SW 1271 (cell line): ENCODE measurements around the gene UGT2B28.
"Not testable (repeated sequence)": the region's sequence is repeated elsewhere in the genome, so short reads cannot be mapped to it uniquely, and the experiment has no call there.

Source experiments
- DNase-seq, 2 experiments: peaks; one replicate each; lab custom pipeline; 2025; lab: John Stamatoyannopoulos, UW

The UGT2B28 gene

GRCh38 chr4:69280081-69280480 lies at the start of gene UGT2B28:
Gene UGT2B28, plus strand, starts transcription at chr4:69280475. Its CDS starts 26 bp downstream, at chr4:69280501.
- DNase-seq = not testable (repeated sequence)

- no peak for DNase-seq
Observed at GRCh38 chr4:69239092-69239491, 41.2 kb upstream of the UGT2B28 start.

GRCh38 chr4:69239557-69240168 lies 40.6 kb upstream of the UGT2B28 start:
- no peak for DNase-seq

- not testable (repeated sequence) for DNase-seq
Observed at GRCh38 chr4:69240787-69241186, 39.5 kb upstream of the UGT2B28 start.

- not testable (repeated sequence) for DNase-seq
Observed at GRCh38 chr4:69241746-69242145, 38.5 kb upstream of the UGT2B28 start.

GRCh38 chr4:69242562-69243240 lies 37.6 kb upstream of the UGT2B28 start:
- not testable (repeated sequence) for DNase-seq

GRCh38 chr4:69250884-69251283 lies 29.4 kb upstream of the UGT2B28 start:
- not testable (repeated sequence) for DNase-seq

- DNase-seq = not testable (repeated sequence)
Observed at GRCh38 chr4:69253147-69253772, 27.0 kb upstream of the UGT2B28 start.

GRCh38 chr4:69268612-69269011 lies 11.7 kb upstream of the UGT2B28 start:
- DNase-seq = not testable (repeated sequence)

GRCh38 chr4:69296356-69296755 lies 16.1 kb downstream of the UGT2B28 start:
- DNase-seq = not testable (repeated sequence)

- DNase-seq = not testable (repeated sequence)
Observed at GRCh38 chr4:69308426-69309033, 28.3 kb downstream of the UGT2B28 start.

GRCh38 chr4:69309549-69310076 lies 29.3 kb downstream of the UGT2B28 start:
- DNase-seq = not testable (repeated sequence)

GRCh38 chr4:69310262-69310661 lies 30.0 kb downstream of the UGT2B28 start:
- DNase-seq = not testable (repeated sequence)

- peak in 1 of 2 experiments; percentile 16 for DNase-seq
Observed at GRCh38 chr4:69317669-69318298, 37.5 kb downstream of the UGT2B28 start.

GRCh38 chr4:69321153-69321729 lies 41.0 kb downstream of the UGT2B28 start:
- no peak for DNase-seq

GRCh38 chr4:69322055-69322454 lies 41.8 kb downstream of the UGT2B28 start:
- no peak for DNase-seq

GRCh38 chr4:69323284-69323683 lies 43.0 kb downstream of the UGT2B28 start:
- DNase-seq = no peak

GRCh38 chr4:69330345-69331047 lies 50.2 kb downstream of the UGT2B28 start:
- DNase-seq = no peak

GRCh38 chr4:69331304-69331703 lies 51.0 kb downstream of the UGT2B28 start:
- not testable (repeated sequence) for DNase-seq

GRCh38 chr4:69335485-69335884 lies 55.2 kb downstream of the UGT2B28 start:
- not testable (repeated sequence) for DNase-seq

- not testable (repeated sequence) for DNase-seq
Observed at GRCh38 chr4:69343114-69343513, 62.8 kb downstream of the UGT2B28 start.
